HEK293 (cell line): ENCODE data around the gene PEX3.

ENCODE experiments used
- CTCF ChIA-PET: fragments of 350-600 bp; formaldehyde crosslinking; extraction: SDS; loops from one replicate; lab custom pipeline; 2021; ENCODE audit warnings: antibody characterized with exemption; lab: Yijun Ruan, JAX
- POLR2A ChIA-PET: fragments of 300-600 bp; formaldehyde crosslinking; extraction: SDS; loops from one replicate; lab custom pipeline; 2020; ENCODE audit warnings: antibody characterized with exemption, inconsistent platforms; lab: Yijun Ruan, JAX
- H3K27ac ChIP-seq: fragments of 200-500 bp; sonication (Bioruptor generic); 2 replicates; pipeline ENCODE4 v1.5.1; 2014; ENCODE audit warnings: low read depth, low read length, control low read depth, inconsistent platforms; ENCODE audit errors: extremely low read depth
- H3K36me3 ChIP-seq, 2 experiments: fragments of 200-500 bp in 1 of 2; sonication (Bioruptor generic) in 1 of 2; 1 replicate in 1 of 2; 2 replicates in 1 of 2; pipeline ENCODE4 v1.5.1; 2014 to 2017; ENCODE audit warnings: inconsistent platforms in 2 of 2, low read length in 2 of 2; ENCODE audit not compliant: control insufficient read depth in 2 of 2, insufficient read depth in 1 of 2
- H3K4me1 ChIP-seq: fragments of 200-500 bp; sonication (Bioruptor generic); 2 replicates; pipeline ENCODE4 v1.5.1; 2014; ENCODE audit warnings: mild to moderate bottlenecking, low read length, inconsistent platforms; ENCODE audit not compliant: control insufficient read depth, insufficient read depth
- H3K4me3 ChIP-seq: 2 replicates; pipeline ENCODE4 v1.5.1; 2011; ENCODE audit warnings: low read depth, mild to moderate bottlenecking, control low read depth, low read length, moderate library complexity
- H3K9me3 ChIP-seq: fragments of 200-500 bp; sonication (Bioruptor generic); 2 replicates; pipeline ENCODE4 v1.5.1; 2014; ENCODE audit warnings: low read depth, low read length, inconsistent platforms; ENCODE audit not compliant: control insufficient read depth, insufficient read depth
- BCL11B ChIP-seq: fragments of 450-650 bp; formaldehyde crosslinking; IDR thresholded peaks from 2 replicates; pipeline ENCODE4 v1.5.1; 2016; ENCODE audit warnings: low read depth, missing biosample characterization, missing genetic modification characterization
- FEZF1 ChIP-seq: fragments of 450-650 bp; formaldehyde crosslinking; IDR thresholded peaks from 2 replicates; pipeline ENCODE4 v1.5.1; 2016; ENCODE audit warnings: missing biosample characterization, missing genetic modification characterization
- GLIS2 ChIP-seq: fragments of 450-650 bp; formaldehyde crosslinking; IDR thresholded peaks from 2 replicates; pipeline ENCODE4 v1.5.1; 2016; ENCODE audit warnings: missing biosample characterization, missing genetic modification characterization
- SETDB1 ChIP-seq: IDR thresholded peaks from one replicate; pipeline ENCODE4 v1.6.1; 2017; ENCODE audit warnings: mild to moderate bottlenecking, low read length, moderate library complexity, mixed read lengths; ENCODE audit not compliant: insufficient read length
- SP2 ChIP-seq: fragments of 450-650 bp; formaldehyde crosslinking; IDR thresholded peaks from 2 replicates; pipeline ENCODE4 v1.5.1; 2016; ENCODE audit warnings: missing biosample characterization, missing genetic modification characterization
- ZNF248 ChIP-seq: fragments of 450-650 bp; formaldehyde crosslinking; IDR thresholded peaks from 2 replicates; pipeline ENCODE4 v1.5.1; 2017; ENCODE audit warnings: missing biosample characterization, missing genetic modification characterization
- ZNF274 ChIP-seq, 2 experiments: fragments of 200-500 bp in 1 of 2; fragments of 450-650 bp in 1 of 2; sonication (Bioruptor generic) in 1 of 2; formaldehyde crosslinking in 1 of 2; IDR thresholded peaks; 2 replicates each; pipeline versions ENCODE4 v1.5.1 to v1.6.1; 2014 to 2016; ENCODE audit warnings: borderline replicate concordance in 1 of 2, inconsistent platforms in 1 of 2, low read length in 1 of 2, missing biosample characterization in 1 of 2, missing genetic modification characterization in 1 of 2
- ZNF398 ChIP-seq: fragments of 450-650 bp; formaldehyde crosslinking; IDR thresholded peaks from 2 replicates; pipeline ENCODE4 v1.5.1; 2017; ENCODE audit warnings: missing biosample characterization, missing genetic modification characterization
- ZNF404 ChIP-seq: fragments of 450-650 bp; formaldehyde crosslinking; IDR thresholded peaks from 2 replicates; pipeline ENCODE4 v1.5.1; 2017; ENCODE audit warnings: missing biosample characterization, missing genetic modification characterization
- ZNF449 ChIP-seq: fragments of 450-650 bp; formaldehyde crosslinking; IDR thresholded peaks from 2 replicates; pipeline ENCODE4 v1.5.1; 2017; ENCODE audit warnings: missing biosample characterization, mild to moderate bottlenecking, missing genetic modification characterization, moderate library complexity
- ZNF623 ChIP-seq: fragments of 450-650 bp; formaldehyde crosslinking; IDR thresholded peaks from 2 replicates; pipeline ENCODE4 v1.5.1; 2016; ENCODE audit warnings: missing biosample characterization, missing genetic modification characterization
- ZNF677 ChIP-seq: fragments of 450-650 bp; IDR thresholded peaks from 2 replicates; pipeline ENCODE4 v1.5.0; 2018; ENCODE audit warnings: missing biosample characterization, mild to moderate bottlenecking, missing genetic modification characterization, moderate library complexity
- ZXDB ChIP-seq: fragments of 450-650 bp; formaldehyde crosslinking; IDR thresholded peaks from 2 replicates; pipeline ENCODE4 v1.5.1; 2016; ENCODE audit warnings: missing biosample characterization, missing genetic modification characterization
- TF ChIP-seq, protein P1 (sequence below): fragments of 450-650 bp; formaldehyde crosslinking; conservative IDR thresholded peaks from 2 replicates; pipeline ENCODE4 v1.5.1; 2016; ENCODE audit warnings: low read depth, missing biosample characterization, missing genetic modification characterization
- TF ChIP-seq, protein P2 (sequence below): sonication (generic); formaldehyde crosslinking; IDR thresholded peaks from 2 replicates; pipeline ENCODE4 v1.8.1; 2022; ENCODE audit warnings: mild to moderate bottlenecking, moderate library complexity, missing genetic modification reagents
- TF ChIP-seq, protein P3 (sequence below): fragments of 450-650 bp; formaldehyde crosslinking; IDR thresholded peaks from 2 replicates; pipeline ENCODE4 v1.5.1; 2016; ENCODE audit warnings: missing biosample characterization, missing genetic modification characterization

Gene PEX3

GRCh38 chr6:143535189-143535614, 84.6 kb downstream of the PEX3 start:
- Histone ChIP-seq H3K4me3 (no peak overlapping the region), H3K36me3 (no peaks in the 10 kb centered on the region), H3K9me3 (no peaks in the 10 kb centered on the region), H3K27ac (no peak overlapping the region), H3K4me1 (0 out of 2 replicates have a peak, but pooled peaks cover 3% of the 10 kb centered on the region)
- CTCF ChIA-PET, result interaction anchor here (0.6 to 2.0 kb wide), 6 partner anchors 15 to 783 kb away, joined by 3 to 11 read pairs (median 6); partner anchors contain the start of gene FUCA2
- POLR2A ChIA-PET, result no interaction called here
- no peak for TF ChIP-seq ZNF248
- no peak for TF ChIP-seq ZNF623 (tag by site-specific recombination)
- TF ChIP-seq FEZF1 (tag by site-specific recombination), result no peak
- TF ChIP-seq SP2 (tag by site-specific recombination), result no peak
- no peak for TF ChIP-seq ZXDB
- TF ChIP-seq ZNF398, result no peak
- TF ChIP-seq ZNF404 (tag by site-specific recombination), result no peak
- no peak for TF ChIP-seq SETDB1
- TF ChIP-seq BCL11B (tag by site-specific recombination), result no peak
- TF ChIP-seq, protein P1, sequence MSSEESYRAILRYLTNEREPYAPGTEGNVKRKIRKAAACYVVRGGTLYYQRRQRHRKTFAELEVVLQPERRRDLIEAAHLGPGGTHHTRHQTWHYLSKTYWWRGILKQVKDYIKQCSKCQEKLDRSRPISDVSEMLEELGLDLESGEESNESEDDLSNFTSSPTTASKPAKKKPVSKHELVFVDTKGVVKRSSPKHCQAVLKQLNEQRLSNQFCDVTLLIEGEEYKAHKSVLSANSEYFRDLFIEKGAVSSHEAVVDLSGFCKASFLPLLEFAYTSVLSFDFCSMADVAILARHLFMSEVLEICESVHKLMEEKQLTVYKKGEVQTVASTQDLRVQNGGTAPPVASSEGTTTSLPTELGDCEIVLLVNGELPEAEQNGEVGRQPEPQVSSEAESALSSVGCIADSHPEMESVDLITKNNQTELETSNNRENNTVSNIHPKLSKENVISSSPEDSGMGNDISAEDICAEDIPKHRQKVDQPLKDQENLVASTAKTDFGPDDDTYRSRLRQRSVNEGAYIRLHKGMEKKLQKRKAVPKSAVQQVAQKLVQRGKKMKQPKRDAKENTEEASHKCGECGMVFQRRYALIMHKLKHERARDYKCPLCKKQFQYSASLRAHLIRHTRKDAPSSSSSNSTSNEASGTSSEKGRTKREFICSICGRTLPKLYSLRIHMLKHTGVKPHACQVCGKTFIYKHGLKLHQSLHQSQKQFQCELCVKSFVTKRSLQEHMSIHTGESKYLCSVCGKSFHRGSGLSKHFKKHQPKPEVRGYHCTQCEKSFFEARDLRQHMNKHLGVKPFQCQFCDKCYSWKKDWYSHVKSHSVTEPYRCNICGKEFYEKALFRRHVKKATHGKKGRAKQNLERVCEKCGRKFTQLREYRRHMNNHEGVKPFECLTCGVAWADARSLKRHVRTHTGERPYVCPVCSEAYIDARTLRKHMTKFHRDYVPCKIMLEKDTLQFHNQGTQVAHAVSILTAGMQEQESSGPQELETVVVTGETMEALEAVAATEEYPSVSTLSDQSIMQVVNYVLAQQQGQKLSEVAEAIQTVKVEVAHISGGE (tag by site-specific recombination), result no peak
- no peak for TF ChIP-seq ZNF677 (tag by site-specific recombination)
- TF ChIP-seq GLIS2, result no peak
- TF ChIP-seq ZNF274 (IDR thresholded peaks at IDR 0.05; ENCODE audit: low read length), result no peak
- no peak for TF ChIP-seq ZNF274 (tag by site-specific recombination; IDR thresholded peaks at IDR 0.05; ENCODE audit: borderline replicate concordance)
- TF ChIP-seq, protein P2, sequence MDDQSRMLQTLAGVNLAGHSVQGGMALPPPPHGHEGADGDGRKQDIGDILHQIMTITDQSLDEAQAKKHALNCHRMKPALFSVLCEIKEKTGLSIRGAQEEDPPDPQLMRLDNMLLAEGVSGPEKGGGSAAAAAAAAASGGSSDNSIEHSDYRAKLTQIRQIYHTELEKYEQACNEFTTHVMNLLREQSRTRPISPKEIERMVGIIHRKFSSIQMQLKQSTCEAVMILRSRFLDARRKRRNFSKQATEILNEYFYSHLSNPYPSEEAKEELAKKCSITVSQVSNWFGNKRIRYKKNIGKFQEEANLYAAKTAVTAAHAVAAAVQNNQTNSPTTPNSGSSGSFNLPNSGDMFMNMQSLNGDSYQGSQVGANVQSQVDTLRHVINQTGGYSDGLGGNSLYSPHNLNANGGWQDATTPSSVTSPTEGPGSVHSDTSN, result no peak
- TF ChIP-seq, protein P3, sequence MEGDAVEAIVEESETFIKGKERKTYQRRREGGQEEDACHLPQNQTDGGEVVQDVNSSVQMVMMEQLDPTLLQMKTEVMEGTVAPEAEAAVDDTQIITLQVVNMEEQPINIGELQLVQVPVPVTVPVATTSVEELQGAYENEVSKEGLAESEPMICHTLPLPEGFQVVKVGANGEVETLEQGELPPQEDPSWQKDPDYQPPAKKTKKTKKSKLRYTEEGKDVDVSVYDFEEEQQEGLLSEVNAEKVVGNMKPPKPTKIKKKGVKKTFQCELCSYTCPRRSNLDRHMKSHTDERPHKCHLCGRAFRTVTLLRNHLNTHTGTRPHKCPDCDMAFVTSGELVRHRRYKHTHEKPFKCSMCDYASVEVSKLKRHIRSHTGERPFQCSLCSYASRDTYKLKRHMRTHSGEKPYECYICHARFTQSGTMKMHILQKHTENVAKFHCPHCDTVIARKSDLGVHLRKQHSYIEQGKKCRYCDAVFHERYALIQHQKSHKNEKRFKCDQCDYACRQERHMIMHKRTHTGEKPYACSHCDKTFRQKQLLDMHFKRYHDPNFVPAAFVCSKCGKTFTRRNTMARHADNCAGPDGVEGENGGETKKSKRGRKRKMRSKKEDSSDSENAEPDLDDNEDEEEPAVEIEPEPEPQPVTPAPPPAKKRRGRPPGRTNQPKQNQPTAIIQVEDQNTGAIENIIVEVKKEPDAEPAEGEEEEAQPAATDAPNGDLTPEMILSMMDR, result no peak
- no peak for TF ChIP-seq ZNF449 (tag by site-specific recombination)
